Kidney epithelial cell (primary cell): ENCODE measurements around the gene CYTH1. TPM values are rescaled to one million over a fixed set of nuclear protein-coding genes. Genes with fewer than 3 reads are reported as not detected.

Experiments
- DNase-seq: peaks from one replicate; pipeline ENCODE4 v3.0.0-alpha.2; 2010; ENCODE audit warnings: low read depth
- H3K27me3 ChIP-seq: 2 replicates; pipeline ENCODE4 v1.6.0; 2011; ENCODE audit warnings: low read length; ENCODE audit not compliant: control insufficient read depth, insufficient read depth
- H3K36me3 ChIP-seq: 2 replicates; pipeline ENCODE4 v1.5.1; 2011; ENCODE audit warnings: low read length; ENCODE audit not compliant: control insufficient read depth, insufficient read depth
- H3K4me3 ChIP-seq: 2 replicates; pipeline ENCODE4 v1.5.1; 2011; ENCODE audit warnings: low read depth, mild to moderate bottlenecking, control low read depth, low read length
- CTCF ChIP-seq: IDR thresholded peaks from 2 replicates; pipeline ENCODE4 v1.5.1; 2011; ENCODE audit warnings: mild to moderate bottlenecking, moderate library complexity, low read length, control low read depth, inconsistent platforms; ENCODE audit not compliant: insufficient read depth, poor library complexity, severe bottlenecking
- total RNA-seq: library from RNA; depleted of rRNA; stranded (reverse); fragments of >200 nt; gene quantifications from 2 replicates; pipeline ENCODE4 v1.2.3, GENCODE V29; 2015

The CYTH1 gene
- total RNA-seq, 1 donor from 2014 or later: 34.1 TPM

DNA sequence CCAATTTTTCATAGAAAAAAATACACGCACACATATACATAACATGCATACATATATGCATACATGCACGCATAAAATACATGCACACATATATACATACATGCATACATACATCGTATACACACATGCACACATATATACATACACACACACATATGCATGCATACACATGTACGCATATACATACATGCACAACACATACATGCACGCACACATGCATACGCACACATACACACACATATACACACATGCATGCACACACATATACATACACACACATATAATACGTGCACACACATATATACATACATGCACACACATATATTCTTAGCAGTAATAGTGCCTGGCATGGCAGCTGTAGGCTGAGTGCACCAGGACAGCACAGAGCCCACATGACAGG lies 33.6 kb upstream of the CYTH1 start:
- H3K4me3 ChIP-seq: no peak overlapping the region
- TF ChIP-seq CTCF: no peak
- H3K27me3 ChIP-seq: no peaks in the 10 kb centered on the region
- peaks cover 7% of the 10 kb centered on the region for H3K36me3 ChIP-seq
- no peak for DNase-seq

DNA sequence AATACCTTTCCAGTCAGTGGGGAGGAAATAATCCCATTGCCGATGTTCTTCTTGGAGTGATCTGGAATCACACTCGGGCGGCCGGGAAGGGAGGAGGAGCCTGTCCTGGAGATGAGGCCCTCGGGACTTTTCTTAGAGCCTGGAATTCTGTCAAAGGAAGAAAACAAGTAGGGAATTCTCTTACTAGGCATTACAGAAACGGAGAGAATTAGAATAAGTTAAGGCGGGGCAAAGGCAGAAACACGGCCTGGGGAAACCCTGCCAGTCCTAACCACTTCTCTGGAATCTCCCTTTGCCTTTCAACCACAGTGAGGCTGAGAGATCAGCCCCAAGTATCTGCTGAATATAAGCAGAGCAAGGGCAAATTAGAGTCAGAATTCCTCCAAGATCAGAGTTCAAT lies 30.8 kb upstream of the CYTH1 start:
- no peak for DNase-seq
- peaks cover 4% of the 10 kb centered on the region for H3K36me3 ChIP-seq
- H3K4me3 ChIP-seq: no peak overlapping the region
- no peak for TF ChIP-seq CTCF
- no peaks in the 10 kb centered on the region for H3K27me3 ChIP-seq

GRCh38 chr17:78808163-78808562 lies 26.1 kb upstream of the CYTH1 start:
- peaks cover 4% of the 10 kb centered on the region for H3K36me3 ChIP-seq
- H3K4me3 ChIP-seq: no peak overlapping the region
- TF ChIP-seq CTCF: no peak
- H3K27me3 ChIP-seq: no peaks in the 10 kb centered on the region
- DNase-seq: no peak

- H3K4me3 ChIP-seq: no peak overlapping the region
- H3K36me3 ChIP-seq: peaks cover 5% of the 10 kb centered on the region
- TF ChIP-seq CTCF: no peak
- no peak for DNase-seq
- no peaks in the 10 kb centered on the region for H3K27me3 ChIP-seq
Measured at GRCh38 chr17:78806451-78806850, 24.4 kb upstream of the CYTH1 start.

GRCh38 chr17:78805301-78805700 lies 23.2 kb upstream of the CYTH1 start:
- no peak for DNase-seq
- H3K36me3 ChIP-seq: peaks cover 5% of the 10 kb centered on the region
- no peaks in the 10 kb centered on the region for H3K27me3 ChIP-seq
- no peak overlapping the region for H3K4me3 ChIP-seq
- TF ChIP-seq CTCF: no peak

DNA sequence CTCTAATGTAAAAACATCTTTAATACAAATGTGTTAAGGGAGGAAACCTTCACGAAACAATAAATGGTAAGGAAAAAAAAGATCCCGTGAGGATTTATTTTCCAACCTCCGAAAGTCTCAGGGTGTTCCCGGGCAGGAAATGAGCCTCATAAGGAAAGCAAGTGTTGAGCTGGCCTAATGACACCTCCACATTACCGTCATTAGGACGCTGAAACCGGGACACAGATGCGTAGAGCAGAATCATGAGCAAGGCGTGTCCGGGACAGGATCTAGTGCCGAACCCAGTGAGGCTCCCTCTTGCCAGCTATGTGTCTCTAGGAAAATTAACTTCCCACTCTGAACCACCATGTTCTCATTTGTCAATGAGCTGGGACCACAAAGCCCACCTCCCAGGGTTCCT lies 22.7 kb upstream of the CYTH1 start:
- TF ChIP-seq CTCF: no peak
- Histone ChIP-seq H3K27me3 (no peaks in the 10 kb centered on the region), H3K4me3 (no peak overlapping the region), H3K36me3 (peaks cover 5% of the 10 kb centered on the region)
- DNase-seq: no peak
